Bronchial epithelial cell (primary cell): ENCODE data around the gene APC. TPM values are rescaled to one million over a fixed set of nuclear protein-coding genes. Genes with fewer than 3 reads are reported as not detected.
A peak's percentile ranks its signal among the peaks of the same experiment; 100 is the strongest.

ENCODE experiments used
- DNase-seq: peaks from one replicate; pipeline ENCODE4 v3.0.0-alpha.2; 2010; ENCODE audit warnings: low read depth
- FAIRE-seq: peaks from 2 replicates; lab custom pipeline; 2011; peaks lifted over from hg19 to GRCh38; lab: Jason Lieb, UNC
- H3K27me3 ChIP-seq: 2 replicates; pipeline ENCODE4 v1.5.1; 2011; ENCODE audit warnings: low read length; ENCODE audit not compliant: control insufficient read depth, insufficient read depth
- H3K36me3 ChIP-seq: 2 replicates; pipeline ENCODE4 v1.5.1; 2011; ENCODE audit warnings: low read length; ENCODE audit not compliant: control insufficient read depth, insufficient read depth
- H3K4me3 ChIP-seq: 2 replicates; pipeline ENCODE4 v1.5.1; 2011; ENCODE audit warnings: mild to moderate bottlenecking, low read depth, low read length, control low read depth
- total RNA-seq: library from RNA; depleted of rRNA; stranded (reverse); fragments of >200 nt; gene quantifications from 2 replicates; pipeline ENCODE4 v1.2.1, GENCODE V29; 2014
- TF ChIP-seq, protein P1 (sequence below): IDR thresholded peaks from 2 replicates; pipeline ENCODE4 v1.5.1; 2011; ENCODE audit warnings: mild to moderate bottlenecking, moderate library complexity, low read length, control low read depth, inconsistent platforms; ENCODE audit not compliant: insufficient read depth, severe bottlenecking

Gene APC
- total RNA-seq = 33.7 and 37.1 TPM in 2 replicates

GRCh38 chr5:112737463-112738190, at the start of gene APC:
Gene APC (plus strand): TSS chr5:112737885. CDS start chr5:112754891, 17,006 bp downstream.
- TF ChIP-seq, protein P1, sequence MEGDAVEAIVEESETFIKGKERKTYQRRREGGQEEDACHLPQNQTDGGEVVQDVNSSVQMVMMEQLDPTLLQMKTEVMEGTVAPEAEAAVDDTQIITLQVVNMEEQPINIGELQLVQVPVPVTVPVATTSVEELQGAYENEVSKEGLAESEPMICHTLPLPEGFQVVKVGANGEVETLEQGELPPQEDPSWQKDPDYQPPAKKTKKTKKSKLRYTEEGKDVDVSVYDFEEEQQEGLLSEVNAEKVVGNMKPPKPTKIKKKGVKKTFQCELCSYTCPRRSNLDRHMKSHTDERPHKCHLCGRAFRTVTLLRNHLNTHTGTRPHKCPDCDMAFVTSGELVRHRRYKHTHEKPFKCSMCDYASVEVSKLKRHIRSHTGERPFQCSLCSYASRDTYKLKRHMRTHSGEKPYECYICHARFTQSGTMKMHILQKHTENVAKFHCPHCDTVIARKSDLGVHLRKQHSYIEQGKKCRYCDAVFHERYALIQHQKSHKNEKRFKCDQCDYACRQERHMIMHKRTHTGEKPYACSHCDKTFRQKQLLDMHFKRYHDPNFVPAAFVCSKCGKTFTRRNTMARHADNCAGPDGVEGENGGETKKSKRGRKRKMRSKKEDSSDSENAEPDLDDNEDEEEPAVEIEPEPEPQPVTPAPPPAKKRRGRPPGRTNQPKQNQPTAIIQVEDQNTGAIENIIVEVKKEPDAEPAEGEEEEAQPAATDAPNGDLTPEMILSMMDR = no peak
- H3K4me3 ChIP-seq = peak within 1 kb of the TSS; percentile 57
- FAIRE-seq = no peak
- no peaks in the 10 kb centered on the region for H3K36me3 ChIP-seq
- DNase-seq = peak; percentile 79
- no peaks in the 10 kb centered on the region for H3K27me3 ChIP-seq

DNA sequence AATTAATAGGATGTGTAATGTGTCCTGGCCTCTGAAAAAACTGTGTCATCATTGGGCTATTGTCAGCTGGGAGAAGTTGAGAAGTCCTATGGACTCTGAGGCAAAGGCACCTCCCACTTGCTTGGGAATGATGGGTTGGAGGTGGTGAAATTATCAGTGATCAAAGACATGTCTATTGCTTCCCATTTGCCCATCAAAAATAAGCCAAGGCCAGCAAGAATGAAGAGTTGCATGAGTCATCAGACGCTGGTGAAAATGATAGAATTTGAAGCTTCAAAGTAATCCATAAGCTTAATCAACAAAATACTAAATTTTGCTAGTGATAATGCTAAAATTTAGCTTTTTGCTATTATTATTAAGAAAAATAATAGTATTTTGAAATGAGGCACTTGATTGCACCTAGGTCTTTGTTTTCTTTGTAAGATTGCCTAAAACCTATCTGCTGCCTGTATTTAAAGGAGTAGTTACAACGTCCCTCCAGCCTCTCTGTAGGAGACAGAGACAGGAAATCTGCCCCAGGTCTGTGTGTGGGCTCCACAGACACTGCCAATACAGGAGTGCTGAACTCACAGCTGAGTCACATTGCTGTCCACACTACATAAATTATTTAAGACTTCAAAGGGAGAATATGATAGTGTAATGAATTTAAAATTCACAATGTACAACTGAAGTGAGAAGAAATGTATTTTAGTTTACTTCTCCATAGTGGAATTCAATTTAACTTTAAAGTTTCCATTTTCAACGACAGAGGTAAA, 48.4 kb upstream of the APC start:
- Histone ChIP-seq H3K36me3 (no peaks in the 10 kb centered on the region), H3K4me3 (no peak overlapping the region), H3K27me3 (no peaks in the 10 kb centered on the region)
- TF ChIP-seq, protein P1 = no peak
- no peak for DNase-seq
- FAIRE-seq = no peak

- Histone ChIP-seq H3K36me3 (no peaks in the 10 kb centered on the region), H3K4me3 (no peak overlapping the region), H3K27me3 (no peaks in the 10 kb centered on the region)
- TF ChIP-seq, protein P1 = no peak
- FAIRE-seq (no peak), DNase-seq (no peak)
Measured at GRCh38 chr5:112690605-112691338, 46.9 kb upstream of the APC start.

GRCh38 chr5:112691339-112691680, 46.4 kb upstream of the APC start:
- no peak for FAIRE-seq
- Histone ChIP-seq H3K4me3 (no peak overlapping the region), H3K27me3 (no peaks in the 10 kb centered on the region), H3K36me3 (no peaks in the 10 kb centered on the region)
- TF ChIP-seq, protein P1 = no peak
- no peak for DNase-seq

GRCh38 chr5:112691758-112692157, 45.9 kb upstream of the APC start:
- FAIRE-seq = no peak
- no peak for DNase-seq
- Histone ChIP-seq H3K36me3 (no peaks in the 10 kb centered on the region), H3K27me3 (no peaks in the 10 kb centered on the region), H3K4me3 (no peak overlapping the region)
- TF ChIP-seq, protein P1 = no peak
